ENCODE results near the gene ATG12. TPM values are rescaled to one million over a fixed set of nuclear protein-coding genes. Genes with fewer than 3 reads are reported as not detected.

The ATG12 gene
- total RNA-seq, 1 donor from 2014 or later = 122 TPM

GRCh38 chr5:115795700-115796099, 45.7 kb downstream of the ATG12 start:
- Histone ChIP-seq H4K20me1 (ENCODE audit: low read depth) (no peaks in the 10 kb centered on the region), H3K9me3 (ENCODE audit: low read depth) (no peaks in the 10 kb centered on the region), H3F3A (ENCODE audit: low read depth) (no peaks in the 10 kb centered on the region), H3K4me2 (no peak overlapping the region), H3K4me1 (no peaks in the 10 kb centered on the region), H3K9ac (no peak overlapping the region), H3K4me3 (no peak overlapping the region), H3K27ac (no peak overlapping the region), H3K79me2 (ENCODE audit: low read depth) (no peaks in the 10 kb centered on the region), H3K27me3 (no peaks in the 10 kb centered on the region), H3K36me3 (no peaks in the 10 kb centered on the region), H2AFZ (replicated peaks) (no peak overlapping the region)
- Mint-ChIP-seq H3K9me3 (no peaks in the 10 kb centered on the region), H3K27ac (no peak overlapping the region), H3K27me3 (ENCODE audit: insufficient read depth, low read depth) (no peaks in the 10 kb centered on the region), H3K36me3 (peaks cover 2% of the 10 kb centered on the region), H3K4me3 (no peak overlapping the region), H3K4me1 (no peaks in the 10 kb centered on the region)
- TF ChIP-seq CTCF (IDR thresholded peaks at IDR 0.05) (no peak), EZH2phosphoT487 (IDR thresholded peaks at IDR 0.05) (no peak), EZH2 (IDR thresholded peaks at IDR 0.05) (no peak)
- DNase-seq (ENCODE audit: low spot score) = no peak

DNA sequence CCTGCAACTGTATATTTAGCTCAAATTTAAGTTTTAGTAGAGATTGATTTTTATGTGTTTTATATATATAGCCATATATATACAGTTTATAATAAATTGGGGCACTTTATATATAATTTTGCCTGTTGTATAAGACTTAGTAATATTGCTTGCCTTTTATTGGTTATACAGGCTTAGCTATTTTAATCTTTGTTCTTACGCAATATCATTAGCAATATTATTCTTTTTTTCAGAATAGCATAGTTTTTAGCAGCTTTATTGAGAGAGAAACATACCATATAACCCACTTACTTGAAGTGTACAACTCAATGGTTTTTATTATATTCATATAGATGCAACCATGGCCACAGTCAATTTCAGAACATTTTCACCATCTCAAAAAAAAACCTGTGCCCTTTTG, 52.9 kb downstream of the ATG12 start:
- no peak overlapping the region for H3K4me3 Mint-ChIP-seq
- no peak overlapping the region for H3K27ac Mint-ChIP-seq
- H3K9ac ChIP-seq = no peak overlapping the region
- peaks cover 13% of the 10 kb centered on the region for H3K4me1 Mint-ChIP-seq
- no peaks in the 10 kb centered on the region for H3K27me3 Mint-ChIP-seq (ENCODE audit: insufficient read depth, low read depth)
- H3K27ac ChIP-seq = no peak overlapping the region
- H3K36me3 ChIP-seq = no peaks in the 10 kb centered on the region
- no peaks in the 10 kb centered on the region for H3K9me3 ChIP-seq (ENCODE audit: low read depth)
- H3K4me3 ChIP-seq = no peak overlapping the region
- no peak overlapping the region for H2AFZ ChIP-seq (replicated peaks)
- H3K4me2 ChIP-seq = no peak overlapping the region
- H3K79me2 ChIP-seq (ENCODE audit: low read depth) = no peaks in the 10 kb centered on the region
- H3F3A ChIP-seq (ENCODE audit: low read depth) = no peaks in the 10 kb centered on the region
- no peaks in the 10 kb centered on the region for H3K36me3 Mint-ChIP-seq
- H3K27me3 ChIP-seq = no peaks in the 10 kb centered on the region
- TF ChIP-seq EZH2phosphoT487 (IDR thresholded peaks at IDR 0.05) (no peak), EZH2 (IDR thresholded peaks at IDR 0.05) (no peak), CTCF (IDR thresholded peaks at IDR 0.05) (no peak)
- H3K9me3 Mint-ChIP-seq = no peaks in the 10 kb centered on the region
- no peaks in the 10 kb centered on the region for H3K4me1 ChIP-seq
- DNase-seq (ENCODE audit: low spot score) = no peak
- no peaks in the 10 kb centered on the region for H4K20me1 ChIP-seq (ENCODE audit: low read depth)

- Histone ChIP-seq H2AFZ (replicated peaks) (no peak overlapping the region), H3K4me3 (no peak overlapping the region), H3K4me2 (no peak overlapping the region), H3K9ac (no peak overlapping the region), H4K20me1 (ENCODE audit: low read depth) (no peaks in the 10 kb centered on the region), H3K36me3 (no peaks in the 10 kb centered on the region), H3K4me1 (no peaks in the 10 kb centered on the region), H3K27ac (no peak overlapping the region), H3F3A (ENCODE audit: low read depth) (no peaks in the 10 kb centered on the region), H3K9me3 (ENCODE audit: low read depth) (no peaks in the 10 kb centered on the region), H3K79me2 (ENCODE audit: low read depth) (no peaks in the 10 kb centered on the region), H3K27me3 (no peaks in the 10 kb centered on the region)
- no peaks in the 10 kb centered on the region for H3K9me3 Mint-ChIP-seq
- DNase-seq (ENCODE audit: low spot score) = no peak
- no peaks in the 10 kb centered on the region for H3K36me3 Mint-ChIP-seq
- TF ChIP-seq CTCF (IDR thresholded peaks at IDR 0.05) = no peak
- no peak for TF ChIP-seq EZH2phosphoT487 (IDR thresholded peaks at IDR 0.05)
- TF ChIP-seq EZH2 (IDR thresholded peaks at IDR 0.05) = no peak
- no peaks in the 10 kb centered on the region for H3K27me3 Mint-ChIP-seq (ENCODE audit: insufficient read depth, low read depth)
- no peak overlapping the region for H3K27ac Mint-ChIP-seq
- no peak overlapping the region for H3K4me3 Mint-ChIP-seq
- peaks cover 13% of the 10 kb centered on the region for H3K4me1 Mint-ChIP-seq
Measured at GRCh38 chr5:115787426-115787825, 53.9 kb downstream of the ATG12 start.

Measured in neural progenitor cell (in vitro differentiated cells).